Cardiac septum (tissue), 1 donor: ENCODE data around the gene ARL14EP. TPM values are rescaled to one million over a fixed set of nuclear protein-coding genes. Genes with fewer than 3 reads are reported as not detected.

Source experiments
- DNase-seq: peaks from one replicate; pipeline ENCODE4 v3.0.0-alpha.2; 2020; ENCODE audit warnings: low spot score
- intact Hi-C: fragments of 100-400 bp; cut with DNase I; formaldehyde crosslinking; loops from one replicate; pipeline ENCODE4 v1.14.0; 2022
- long read RNA-seq: library from polyadenylated mRNA; unstranded; transcript quantifications from one replicate; pipeline ENCODE4 v2.0.0, GENCODE V29; 2021
- total RNA-seq: library from RNA; stranded (reverse); fragmentation: NEBNext Ultra II Directional; extraction: Animal tissue kit (Norgen Biotek cat#: 25700); gene quantifications from one replicate; pipeline ENCODE4 v1.2.1, GENCODE V29; 2021
- donor health status: DM: no; HTN: no; CAD: no.

ARL14EP gene
- 25.4 TPM for total RNA-seq
- long read RNA-seq, transcript ARL14EP-201 (4 exons, 2,430 nt), result major isoform, 57 of 62 reads
- long read RNA-seq, partial matches to known transcripts, result 3 of 62 reads
- long read RNA-seq, other reads (novel, unspliced or antisense), result 2 of 62 reads

GRCh38 chr11:30322826-30323710, at the start of gene ARL14EP:
ARL14EP (plus strand) TSS chr11:30323104; CDS start chr11:30330949, 7,845 bp downstream.
- intact Hi-C loops, result no loop called here
- DNase-seq, result peak; percentile 94

GRCh38 chr11:30277176-30277575, 45.7 kb upstream of the ARL14EP start:
- no peak for DNase-seq

GRCh38 chr11:30279796-30280195, 43.1 kb upstream of the ARL14EP start:
- DNase-seq, result no peak
- intact Hi-C loops, result no loop called here

More at GRCh38 chr11:30277176-30277575, 45.7 kb upstream of the ARL14EP start:
- intact Hi-C loops, result no loop called here

- no peak for DNase-seq
- intact Hi-C loops, result no loop called here
Observed at GRCh38 chr11:30281476-30282288, 41.2 kb upstream of the ARL14EP start.

GRCh38 chr11:30282289-30282631, 40.6 kb upstream of the ARL14EP start:
- intact Hi-C loops, result no loop called here
- no peak for DNase-seq

GRCh38 chr11:30284836-30285235, 38.1 kb upstream of the ARL14EP start:
- intact Hi-C loops, result no loop called here

GRCh38 chr11:30285416-30286121, 37.3 kb upstream of the ARL14EP start:
- intact Hi-C loops, result no loop called here
- no peak for DNase-seq

More at GRCh38 chr11:30284836-30285235, 38.1 kb upstream of the ARL14EP start:
- DNase-seq, result no peak

GRCh38 chr11:30291331-30291730, 31.6 kb upstream of the ARL14EP start:
- DNase-seq, result no peak
- intact Hi-C loops, result no loop called here

- intact Hi-C loops, result no loop called here
Observed at GRCh38 chr11:30292545-30292944, 30.4 kb upstream of the ARL14EP start.

GRCh38 chr11:30295178-30295885, 27.6 kb upstream of the ARL14EP start:
- intact Hi-C loops, result no loop called here
- no peak for DNase-seq

More at GRCh38 chr11:30292545-30292944, 30.4 kb upstream of the ARL14EP start:
- DNase-seq, result no peak

GRCh38 chr11:30304620-30305019, 18.3 kb upstream of the ARL14EP start:
- intact Hi-C loops, result no loop called here
- DNase-seq, result no peak

- DNase-seq, result no peak
Observed at GRCh38 chr11:30310623-30311022, 12.3 kb upstream of the ARL14EP start.

GRCh38 chr11:30311189-30311588, 11.7 kb upstream of the ARL14EP start:
- DNase-seq, result no peak
- intact Hi-C loops, result loop anchor here (10.0 kb wide), 1 partner anchor 876 kb away; no protein-coding TSS in a partner anchor

More at GRCh38 chr11:30310623-30311022, 12.3 kb upstream of the ARL14EP start:
- intact Hi-C loops, result loop anchor here (10.0 kb wide), 1 partner anchor 876 kb away; no protein-coding TSS in a partner anchor

- DNase-seq, result no peak
- intact Hi-C loops, result loop anchor here (10.0 kb wide), 1 partner anchor 877 kb away; no protein-coding TSS in a partner anchor
Observed at GRCh38 chr11:30312243-30312642, 10.7 kb upstream of the ARL14EP start.

- intact Hi-C loops, result loop anchor here (10.0 kb wide), 1 partner anchor 879 kb away; no protein-coding TSS in a partner anchor
- no peak for DNase-seq
Observed at GRCh38 chr11:30313580-30313979, 9.3 kb upstream of the ARL14EP start.

- DNase-seq, result no peak
- intact Hi-C loops, result loop anchor here (10.0 kb wide), 1 partner anchor 880 kb away; no protein-coding TSS in a partner anchor
Observed at GRCh38 chr11:30314625-30315024, 8.3 kb upstream of the ARL14EP start.

- intact Hi-C loops, result loop anchor here (10.0 kb wide), 1 partner anchor 881 kb away; no protein-coding TSS in a partner anchor
- DNase-seq, result no peak
Observed at GRCh38 chr11:30316237-30316636, 6.7 kb upstream of the ARL14EP start.

- DNase-seq, result no peak
- intact Hi-C loops, result loop anchor here (10.0 kb wide), 1 partner anchor 882 kb away; no protein-coding TSS in a partner anchor
Observed at GRCh38 chr11:30317030-30317429, 5.9 kb upstream of the ARL14EP start.
